Measurements from ENCODE around the gene USP9X. TPM values are rescaled to one million over a fixed set of nuclear protein-coding genes. Genes with fewer than 3 reads are reported as not detected.

USP9X gene
- total and polyA plus RNA-seq, 2 of the 8 experiments (the other 6 are each of a cell fraction or from before 2014, with no cell fraction given): 79.2 to 300 TPM

DNA sequence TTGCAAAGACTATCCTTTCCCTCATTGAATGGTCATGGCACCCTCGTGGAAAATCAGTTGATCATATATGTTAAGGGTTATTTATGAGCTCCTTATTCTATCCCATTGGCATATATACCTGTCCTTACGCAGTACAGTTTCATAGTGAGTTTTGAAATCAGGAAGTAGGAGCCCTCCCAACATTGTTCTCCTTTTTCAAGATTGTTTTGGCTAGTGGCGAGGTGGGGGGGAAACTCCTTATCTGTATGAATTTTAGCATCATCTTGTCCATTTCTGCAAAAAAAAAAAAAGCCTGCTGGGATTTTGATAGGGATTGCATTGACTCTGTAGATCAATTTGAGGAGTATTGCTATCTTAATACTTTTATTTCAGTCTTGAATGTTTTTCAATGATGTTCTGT is 2.5 kb upstream of the USP9X start:
- POLR2A ChIA-PET (ENCODE audit: partially characterized antibody): no interaction called here

More for the DNA sequence above, 2.5 kb upstream of the USP9X start:
- no peak for DNase-seq (ENCODE audit: low read depth in 1 of 2, low spot score in 2 of 2)
- H4K20me1 ChIP-seq (replicated peaks in 1 of 2; ENCODE audit: control insufficient read depth in 1 of 2, insufficient read depth in 2 of 2, low read length in 2 of 2): peaks cover 0 to 6% of the 10 kb centered on the region in 2 experiments
- no peaks in the 10 kb centered on the region for H3K23me2 ChIP-seq (ENCODE audit: low read depth, low read length)
- TF ChIP-seq RNF2 (IDR thresholded peaks at IDR 0.05; ENCODE audit: borderline replicate concordance, low read depth, low read length, missing control alignments, poor library complexity, severe bottlenecking) (no peak), MAFK (IDR thresholded peaks at IDR 0.05; ENCODE audit: low read depth, low read length) (no peak), HDAC6 (IDR thresholded peaks at IDR 0.05; ENCODE audit: low read depth, low read length) (no peak), TAF7 (optimal IDR thresholded peaks at IDR 0.05; ENCODE audit: borderline replicate concordance, low read depth, low read length) (no peak), NRF1 (IDR thresholded peaks at IDR 0.05; ENCODE audit: low read depth, low read length) (no peak), RXRA (IDR thresholded peaks at IDR 0.05; ENCODE audit: insufficient read depth, low read depth, low read length) (no peak), SIN3A (conservative IDR thresholded peaks at IDR 0.05 in 1 of 2, IDR thresholded peaks at IDR 0.05 in 1 of 2; ENCODE audit: low read depth in 1 of 2, low read length in 2 of 2) (no peak)
- TF ChIP-seq, protein P1, sequence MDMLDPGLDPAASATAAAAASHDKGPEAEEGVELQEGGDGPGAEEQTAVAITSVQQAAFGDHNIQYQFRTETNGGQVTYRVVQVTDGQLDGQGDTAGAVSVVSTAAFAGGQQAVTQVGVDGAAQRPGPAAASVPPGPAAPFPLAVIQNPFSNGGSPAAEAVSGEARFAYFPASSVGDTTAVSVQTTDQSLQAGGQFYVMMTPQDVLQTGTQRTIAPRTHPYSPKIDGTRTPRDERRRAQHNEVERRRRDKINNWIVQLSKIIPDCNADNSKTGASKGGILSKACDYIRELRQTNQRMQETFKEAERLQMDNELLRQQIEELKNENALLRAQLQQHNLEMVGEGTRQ (IDR thresholded peaks at IDR 0.05; ENCODE audit: low read length): no peak
- H2AK5ac ChIP-seq (ENCODE audit: low read depth, low read length): no peak overlapping the region
- FAIRE-seq: peak; percentile 39
- H3K27ac ChIP-seq (ENCODE audit: low read depth, low read length): no peak overlapping the region
- peaks cover 0 to 2% (median 0%) of the 10 kb centered on the region in 4 experiments; a peak in 1 of 7 replicates for H3K4me1 ChIP-seq (replicated peaks in 1 of 4; ENCODE audit: control insufficient read depth in 3 of 4, insufficient read depth in 4 of 4, low read length in 3 of 4)
- H3K18ac ChIP-seq (ENCODE audit: extremely low read depth, low read length): no peak overlapping the region
- H3K4me3 ChIP-seq (ENCODE audit: extremely low read depth in 1 of 4, insufficient read depth in 2 of 4, low read depth in 3 of 4, low read length in 4 of 4): no peak overlapping the region
- peaks cover 20 to 38% of the 10 kb centered on the region in 2 experiments for H3K79me2 ChIP-seq (ENCODE audit: control insufficient read depth in 1 of 2, insufficient read depth in 2 of 2, low read length in 2 of 2)
- H2BK5ac ChIP-seq (ENCODE audit: low read depth, low read length): no peak overlapping the region
- no peak overlapping the region for H4K5ac ChIP-seq (ENCODE audit: insufficient read length, low read depth, low read length)
- H3K4me2 ChIP-seq (ENCODE audit: insufficient read depth in 1 of 2, low read depth in 2 of 2, low read length in 2 of 2): no peak overlapping the region
- no peaks in the 10 kb centered on the region for H3K9me3 ChIP-seq (ENCODE audit: insufficient read depth in 2 of 2, low read depth in 1 of 2, low read length in 1 of 2)
- H2AFZ ChIP-seq (ENCODE audit: low read length): no peak overlapping the region
- H3K4ac ChIP-seq (replicated peaks; ENCODE audit: insufficient read length, low read depth, low read length): no peak overlapping the region
- H3K23ac ChIP-seq (ENCODE audit: insufficient read length): no peak overlapping the region
- H4K8ac ChIP-seq (ENCODE audit: extremely low read depth, insufficient read depth, low read length): no peak overlapping the region
- no peak overlapping the region for H2BK12ac ChIP-seq (ENCODE audit: low read depth, low read length)
- H2BK20ac ChIP-seq (ENCODE audit: low read length): no peak overlapping the region
- no peak overlapping the region for H3K56ac ChIP-seq (replicated peaks; ENCODE audit: insufficient read length, low read depth, low read length)
- H3K36me3 ChIP-seq (ENCODE audit: control insufficient read depth in 2 of 4, insufficient read depth in 4 of 4, low read length in 3 of 4): peaks cover 0 to 11% (median under 1%) of the 10 kb centered on the region in 4 experiments; a peak in 3 of 8 replicates
- no peaks in the 10 kb centered on the region for H3K79me1 ChIP-seq (ENCODE audit: low read depth, low read length)
- no peak overlapping the region for H3K14ac ChIP-seq (ENCODE audit: insufficient read length)
- WGBS, 2 experiments (ENCODE audit: extremely low coverage in 1 of 2, insufficient coverage in 1 of 2, insufficient read length in 1 of 2, insufficient replicate concordance in 2 of 2, low coverage in 1 of 2, low lambda C conversion rate in 2 of 2, missing lambda C conversion rate in 1 of 2): 100% methylated on average over 1 of the region's 3 CpGs; no CpG with 5 or more reads in 1 of the 2 experiments
- H3K27me3 ChIP-seq (replicated peaks in 1 of 4; ENCODE audit: control insufficient read depth in 3 of 4, extremely low read depth in 1 of 4, insufficient read depth in 3 of 4, low read length in 3 of 4): no peaks in the 10 kb centered on the region
- no peak overlapping the region for H2BK15ac ChIP-seq (ENCODE audit: low read length)
- no peak overlapping the region for H2BK120ac ChIP-seq (replicated peaks; ENCODE audit: low read depth, low read length)
- H4K91ac ChIP-seq (replicated peaks; ENCODE audit: insufficient read length, low read length): no peak overlapping the region
- CTCF ChIA-PET (ENCODE audit: partially characterized antibody): no interaction called here
- no peak overlapping the region for H3K9ac ChIP-seq (replicated peaks in 1 of 4; ENCODE audit: extremely low read depth in 1 of 4, low read depth in 3 of 4, low read length in 3 of 4)

Measured in H1 (cell line).